HG02943 (cell line): ENCODE data around the gene TEX264.

Experiments used
- ATAC-seq: cut with Tn5 transposase; IDR thresholded peaks from one replicate; pipeline ENCODE4 v1.9.1; 2021; ENCODE audit warnings: mild to moderate bottlenecking, low read depth, moderate library complexity; ENCODE audit not compliant: unreplicated experiment

The TEX264 gene

DNA sequence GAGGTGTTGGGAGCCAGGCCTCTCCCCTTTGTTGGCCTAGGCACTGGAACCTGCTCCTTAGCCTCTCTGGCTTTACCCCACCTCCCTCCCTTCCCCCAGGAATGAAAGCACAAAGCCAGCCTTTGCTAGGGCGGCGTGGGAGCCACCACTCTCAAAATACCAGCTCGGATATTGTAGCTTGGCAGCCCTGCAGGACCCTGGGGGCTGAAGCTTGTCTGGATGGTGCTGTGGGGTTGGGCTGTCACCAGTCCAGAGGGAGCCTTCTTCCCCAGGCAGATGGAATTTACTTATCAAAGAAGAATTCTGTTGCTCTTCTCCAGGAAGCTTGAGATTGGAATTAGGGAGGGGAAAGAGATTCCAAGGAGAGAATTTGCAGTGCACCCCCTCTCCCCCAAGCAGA lies 20.9 kb downstream of the TEX264 start:
- ATAC-seq, result no peak

GRCh38 chr3:51692980-51693395 lies 21.9 kb downstream of the TEX264 start:
- ATAC-seq, result no peak

DNA sequence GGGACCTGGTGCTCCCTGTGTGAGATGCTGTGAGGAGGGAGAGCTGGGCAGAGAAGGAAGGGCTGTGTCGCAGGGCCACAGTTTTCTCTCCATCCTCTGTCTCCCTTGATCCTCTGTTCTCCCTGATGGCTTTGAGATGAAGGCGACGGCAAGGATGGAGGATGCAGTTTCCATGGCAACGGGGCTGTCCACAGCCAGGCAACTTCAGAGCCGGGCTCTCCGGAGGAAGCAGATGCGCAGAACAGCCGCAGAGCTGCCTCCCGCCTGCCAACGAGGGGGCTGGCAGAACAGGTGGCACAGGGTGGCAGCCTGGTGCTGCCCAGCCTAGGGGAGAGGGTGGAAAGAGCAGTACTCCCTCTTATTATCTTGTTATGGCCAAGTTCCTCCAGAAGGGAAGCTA lies 25.9 kb downstream of the TEX264 start:
- ATAC-seq, result no peak

GRCh38 chr3:51698209-51698608 lies 27.2 kb downstream of the TEX264 start:
- no peak for ATAC-seq

- no peak for ATAC-seq
Observed at GRCh38 chr3:51700403-51700802, 29.4 kb downstream of the TEX264 start.

GRCh38 chr3:51702156-51702555 lies 31.1 kb downstream of the TEX264 start:
- no peak for ATAC-seq

GRCh38 chr3:51703068-51703760 lies 32.2 kb downstream of the TEX264 start:
- no peak for ATAC-seq

- ATAC-seq, result no peak
Observed at GRCh38 chr3:51703761-51704510, 32.9 kb downstream of the TEX264 start.

DNA sequence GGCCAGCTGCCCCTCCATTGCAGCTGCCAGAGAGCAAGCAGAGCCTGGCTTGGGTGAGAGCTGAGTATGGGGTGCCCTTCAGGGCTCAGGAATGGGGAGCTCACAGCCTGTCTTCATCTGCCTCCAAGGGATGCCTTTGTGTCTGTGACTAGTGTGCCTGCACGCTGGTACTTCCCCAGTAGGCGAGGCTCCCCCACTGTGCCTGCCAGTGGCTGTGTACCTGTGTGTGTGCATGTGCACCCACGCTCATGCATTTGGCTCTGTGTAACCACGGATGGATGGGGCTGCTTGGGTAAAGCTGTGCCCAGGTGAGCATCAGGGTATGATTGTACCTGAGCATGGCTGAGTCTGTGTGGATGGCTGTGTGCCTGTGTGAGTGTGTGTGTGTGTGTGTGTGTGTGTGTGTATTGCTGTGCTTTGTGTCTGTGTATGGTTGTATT lies 33.5 kb downstream of the TEX264 start:
- ATAC-seq, result no peak

DNA sequence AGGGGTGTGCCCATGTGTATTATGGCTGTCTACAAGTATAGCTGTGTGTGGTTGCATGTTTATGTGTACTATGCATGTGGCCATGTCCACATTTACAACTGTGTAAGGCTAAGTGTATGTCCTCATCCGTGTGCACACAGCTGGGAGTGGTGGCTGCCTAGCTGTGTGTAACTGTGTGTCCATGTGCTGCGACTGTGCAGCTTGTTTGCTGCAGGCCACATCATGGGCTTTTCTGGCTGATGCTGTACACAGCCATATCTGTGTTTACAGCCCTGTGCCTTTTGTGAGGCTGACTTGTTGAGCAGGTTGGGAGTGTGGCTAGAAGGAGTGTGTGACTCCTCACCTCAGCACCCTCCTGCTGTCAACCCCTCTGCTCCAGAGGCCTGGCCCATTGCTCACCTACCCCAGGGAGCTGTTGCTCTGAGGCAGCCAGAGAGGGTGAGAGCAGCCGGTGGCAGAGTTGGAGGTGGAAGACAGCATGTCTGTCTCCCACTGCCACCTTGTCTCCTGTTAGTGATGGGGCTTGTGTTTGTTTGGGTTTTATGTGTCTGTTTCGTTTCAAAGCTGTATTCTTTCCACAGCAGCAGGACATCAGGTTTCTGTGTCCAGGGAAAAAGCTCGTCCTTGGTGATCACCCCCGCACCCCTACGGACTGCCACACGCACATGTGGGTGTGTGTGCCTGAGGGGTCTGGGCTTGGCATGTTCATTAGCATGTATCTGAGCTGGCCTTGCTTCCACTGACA lies 34.4 kb downstream of the TEX264 start:
- no peak for ATAC-seq

DNA sequence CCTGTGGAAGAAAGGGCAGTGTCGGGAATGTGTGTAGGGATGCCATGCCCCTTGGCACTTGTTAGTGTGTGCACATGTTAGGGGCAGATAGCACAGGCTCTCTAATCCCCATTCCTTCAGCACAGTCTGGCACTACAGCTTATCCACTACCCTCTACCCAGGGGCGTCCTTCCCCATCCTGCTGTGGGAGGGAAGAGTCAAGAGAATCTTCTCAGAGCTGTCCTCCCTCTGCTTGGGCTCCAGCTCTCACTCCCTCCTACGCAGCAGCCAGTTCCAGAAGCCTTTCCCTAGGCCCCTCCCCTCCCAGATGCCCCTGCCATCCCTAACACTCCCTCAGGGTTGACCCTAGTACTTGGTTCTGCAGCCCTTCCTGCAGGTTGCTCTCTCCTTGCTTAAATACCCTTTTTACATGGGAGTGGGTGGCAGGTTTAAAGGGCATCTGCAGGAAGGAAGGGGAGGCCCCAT lies 35.0 kb downstream of the TEX264 start:
- ATAC-seq, result no peak

DNA sequence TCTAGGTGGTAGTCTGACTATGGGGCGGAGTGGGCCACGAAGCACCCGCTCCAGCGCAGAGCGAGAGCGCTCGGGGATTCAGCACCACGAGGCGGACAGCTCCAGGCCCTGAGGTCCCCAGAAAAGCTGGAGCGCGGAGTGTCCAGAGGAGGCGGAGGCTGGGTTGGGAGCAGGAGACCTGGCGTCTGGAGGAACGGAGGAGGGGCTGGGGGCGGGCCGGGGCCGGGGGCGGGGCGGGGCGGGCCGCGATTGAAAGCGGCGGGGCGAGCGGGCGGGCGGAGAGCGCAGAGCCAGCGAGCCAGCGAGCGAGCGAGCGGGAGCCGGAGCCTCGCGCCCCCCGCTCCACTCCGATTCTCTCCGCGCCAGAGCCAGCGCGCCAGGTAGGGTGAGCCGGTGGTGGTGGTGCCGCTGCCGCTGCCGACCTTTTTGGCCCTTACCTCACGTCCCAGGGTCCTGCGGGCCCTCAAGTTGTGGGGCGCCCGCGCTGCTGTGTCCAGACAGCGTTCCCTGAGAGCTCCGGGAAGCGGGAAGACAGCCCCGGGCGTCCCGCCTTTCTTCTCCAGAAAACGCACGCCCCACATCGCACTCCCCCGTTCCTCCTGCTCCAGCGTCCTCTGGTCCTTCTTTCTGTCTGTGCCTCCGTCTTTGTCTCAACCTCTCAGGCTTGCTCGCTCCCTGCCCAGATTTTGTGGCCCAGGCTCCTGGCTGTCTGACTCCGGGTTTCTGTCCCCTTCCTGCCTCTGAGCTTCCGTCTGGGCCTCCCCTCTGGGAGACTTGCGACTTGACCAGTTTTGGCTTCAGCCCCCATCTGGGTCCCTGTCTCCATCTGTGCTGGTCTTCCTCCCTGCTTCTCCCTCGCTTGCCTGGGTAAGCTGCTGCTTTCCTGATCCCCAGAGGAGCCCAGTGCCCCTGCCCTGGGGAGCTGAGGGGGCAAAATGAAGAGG lies 36.0 kb downstream of the TEX264 start, which contains the start of gene GRM2:
Gene GRM2, plus strand, starts transcription at position 281 of the 944 bp plus-strand sequence. CDS start 1,916 bp downstream, outside the sequence.
- no peak for ATAC-seq

- no peak for ATAC-seq
Observed at GRCh38 chr3:51708216-51708845, 37.3 kb downstream of the TEX264 start.

DNA sequence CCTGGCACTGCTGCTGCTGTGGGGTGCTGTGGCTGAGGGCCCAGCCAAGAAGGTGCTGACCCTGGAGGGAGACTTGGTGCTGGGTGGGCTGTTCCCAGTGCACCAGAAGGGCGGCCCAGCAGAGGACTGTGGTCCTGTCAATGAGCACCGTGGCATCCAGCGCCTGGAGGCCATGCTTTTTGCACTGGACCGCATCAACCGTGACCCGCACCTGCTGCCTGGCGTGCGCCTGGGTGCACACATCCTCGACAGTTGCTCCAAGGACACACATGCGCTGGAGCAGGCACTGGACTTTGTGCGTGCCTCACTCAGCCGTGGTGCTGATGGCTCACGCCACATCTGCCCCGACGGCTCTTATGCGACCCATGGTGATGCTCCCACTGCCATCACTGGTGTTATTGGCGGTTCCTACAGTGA lies 38.0 kb downstream of the TEX264 start:
- ATAC-seq, result no peak

DNA sequence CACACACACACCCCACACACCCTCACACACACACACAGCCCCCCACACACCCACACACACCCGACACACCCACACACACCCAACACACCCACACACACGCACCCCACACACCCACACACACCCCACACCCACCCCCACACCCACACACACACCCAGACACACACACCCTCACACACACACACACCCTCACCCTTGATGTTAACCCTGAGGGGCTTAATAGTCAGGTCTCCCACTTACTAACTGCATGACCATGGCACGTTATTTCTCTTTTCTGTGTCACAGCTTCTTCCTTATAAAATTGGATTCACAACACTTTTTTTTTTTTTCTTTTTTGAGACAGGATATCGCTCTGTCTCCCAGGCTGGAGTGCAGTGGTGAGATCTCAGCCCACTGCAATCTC lies 38.6 kb downstream of the TEX264 start:
- no peak for ATAC-seq

- no peak for ATAC-seq
Observed at GRCh38 chr3:51710631-51711351, 39.7 kb downstream of the TEX264 start.

GRCh38 chr3:51711352-51712037 lies 40.4 kb downstream of the TEX264 start:
- ATAC-seq, result no peak

GRCh38 chr3:51712038-51712420 lies 41.0 kb downstream of the TEX264 start:
- ATAC-seq, result no peak
